H54 (cell line): ENCODE results near the gene MYO1B.

ENCODE experiments used
- DNase-seq: peaks from one replicate; pipeline ENCODE4 v3.0.0; 2011; ENCODE audit warnings: low spot score, mixed read lengths; ENCODE audit not compliant: insufficient read length
- FAIRE-seq: peaks from 3 replicates; lab custom pipeline; 2011; peaks lifted over from hg19 to GRCh38; lab: Jason Lieb, UNC
- POLR2A ChIP-seq: IDR thresholded peaks from 2 replicates; pipeline ENCODE4 v1.6.1; 2011; ENCODE audit warnings: low read depth, mild to moderate bottlenecking, low read length

MYO1B gene

DNA sequence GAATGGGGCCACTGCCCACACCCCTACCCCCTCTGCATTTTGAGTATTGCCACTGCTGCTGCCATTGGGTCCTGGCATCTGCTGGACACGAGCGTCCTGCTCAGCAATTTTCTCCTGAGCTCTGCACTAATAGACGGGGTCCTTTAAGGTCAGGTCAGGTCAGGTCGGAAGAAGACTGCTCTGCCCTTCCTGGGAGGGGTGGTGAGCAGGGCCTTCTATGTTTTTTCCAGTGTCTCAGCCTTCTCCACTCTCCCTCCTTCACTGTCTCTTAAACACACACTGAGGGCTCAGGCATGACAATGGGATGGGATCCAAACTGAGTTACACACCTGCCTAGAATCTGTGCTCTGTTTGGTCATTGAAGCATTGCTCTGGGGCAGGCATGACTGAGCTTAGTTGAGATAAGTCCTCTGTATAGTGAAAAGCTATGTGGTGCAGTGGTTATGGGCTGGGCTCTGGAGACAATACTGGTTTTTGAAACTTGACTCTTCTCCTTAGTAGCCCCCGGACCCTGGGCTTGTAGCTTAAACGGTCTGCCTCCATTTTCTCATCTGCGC is 10.6 kb downstream of the MYO1B start:
- FAIRE-seq = no peak
- no peak for TF ChIP-seq POLR2A
- no peak for DNase-seq

DNA sequence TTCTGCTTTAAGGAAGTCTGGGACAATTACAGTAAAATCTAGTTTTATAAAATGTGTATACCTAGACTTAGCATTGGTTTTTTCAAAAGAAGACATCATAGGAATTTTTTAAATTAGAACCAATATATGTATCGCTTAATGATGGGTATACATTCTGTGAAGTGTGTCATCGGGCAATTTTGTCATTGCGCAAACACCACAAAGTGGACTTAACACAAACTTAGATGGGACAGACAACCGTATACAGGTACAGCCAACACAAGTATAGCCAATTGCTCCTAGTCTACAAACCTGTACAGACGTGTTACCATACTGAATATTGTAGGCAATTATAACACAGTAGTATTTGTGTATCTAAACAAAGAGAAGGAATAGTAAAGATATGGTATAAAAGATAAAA is 12.7 kb downstream of the MYO1B start:
- FAIRE-seq (no peak), DNase-seq (no peak)
- no peak for TF ChIP-seq POLR2A

DNA sequence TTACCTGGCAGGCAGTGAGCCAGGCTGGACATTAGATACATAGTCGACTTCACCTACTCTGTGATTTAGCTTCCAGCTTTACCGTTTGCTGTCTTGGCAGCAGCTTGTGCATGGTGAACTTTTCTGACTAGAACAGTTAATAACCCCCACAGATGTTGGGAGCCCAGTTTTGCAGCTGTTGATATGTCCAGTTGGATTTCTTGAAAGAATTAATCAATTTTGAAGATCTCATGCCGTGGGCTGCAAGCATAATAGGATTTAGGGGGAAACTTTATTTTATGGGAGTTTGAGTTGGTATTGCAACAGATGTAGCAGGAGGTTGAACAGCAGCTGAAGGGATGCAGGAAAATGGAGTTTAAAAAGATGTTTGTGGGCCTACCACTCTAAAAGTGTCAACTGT is 13.8 kb downstream of the MYO1B start:
- DNase-seq (no peak), FAIRE-seq (no peak)
- TF ChIP-seq POLR2A = no peak

DNA sequence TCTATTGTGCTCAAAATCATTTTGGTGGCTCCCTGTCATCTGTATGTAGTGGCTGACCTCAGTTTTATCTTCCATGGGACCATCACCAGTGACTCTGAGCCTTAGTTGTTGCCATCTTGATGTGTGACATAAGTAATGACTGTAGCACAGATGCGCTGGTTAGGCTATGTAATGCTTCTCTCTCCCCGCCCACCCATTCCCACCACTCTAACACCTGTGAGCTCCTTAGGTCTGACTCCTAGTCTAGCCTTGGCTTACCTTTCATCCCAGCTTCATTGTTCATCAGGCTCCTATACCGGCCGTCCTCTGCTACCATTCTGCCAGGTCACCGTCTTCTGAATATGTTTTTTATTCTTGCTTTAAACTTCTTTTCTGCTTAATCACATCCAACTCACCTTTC is 17.2 kb downstream of the MYO1B start:
- FAIRE-seq (no peak), DNase-seq (no peak)

DNA sequence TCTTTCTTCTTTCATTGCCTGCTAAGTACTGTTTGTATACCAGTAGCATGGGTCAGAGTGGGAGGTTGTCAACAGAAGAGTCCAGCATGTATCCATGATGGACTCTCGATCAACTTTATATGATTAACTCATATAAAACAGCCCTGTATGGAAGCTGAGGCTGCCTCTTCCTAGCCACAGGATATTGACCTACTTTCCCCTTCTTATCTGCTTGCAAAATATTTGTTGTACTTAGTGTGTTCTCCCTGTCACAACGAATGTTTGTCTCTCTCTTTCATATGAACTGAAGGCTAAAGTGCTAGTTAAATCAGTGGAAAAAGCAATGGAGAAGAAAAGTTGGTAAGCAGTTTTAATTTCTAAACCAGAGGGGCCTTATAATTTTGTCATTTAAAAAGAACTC is 17.8 kb downstream of the MYO1B start:
- DNase-seq (no peak), FAIRE-seq (no peak)
- TF ChIP-seq POLR2A = no peak

More for the DNA sequence above, 17.2 kb downstream of the MYO1B start:
- TF ChIP-seq POLR2A = no peak

DNA sequence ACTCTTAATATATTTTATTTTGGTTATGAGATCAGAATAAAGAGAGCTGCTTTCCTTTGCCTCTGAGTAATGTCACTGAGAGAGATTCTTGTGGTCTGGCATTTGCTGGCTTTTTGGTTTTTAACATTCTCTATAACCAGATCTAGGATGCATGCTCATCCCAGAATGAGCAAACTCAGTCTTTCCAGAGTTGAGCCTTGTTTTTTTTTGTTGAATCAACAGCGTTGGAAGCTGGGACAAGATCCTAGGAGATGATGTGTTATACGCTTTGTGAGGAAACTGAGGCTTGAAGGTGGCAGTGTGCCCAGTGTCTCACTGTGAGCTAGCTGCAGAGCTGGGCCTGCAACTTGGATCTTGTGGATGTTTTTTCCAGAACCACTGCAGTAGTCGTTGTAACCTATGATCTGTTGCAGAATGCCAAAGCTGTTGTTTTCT is 19.5 kb downstream of the MYO1B start:
- no peak for TF ChIP-seq POLR2A
- DNase-seq = peak; percentile 16
- peak; percentile 81 for FAIRE-seq

DNA sequence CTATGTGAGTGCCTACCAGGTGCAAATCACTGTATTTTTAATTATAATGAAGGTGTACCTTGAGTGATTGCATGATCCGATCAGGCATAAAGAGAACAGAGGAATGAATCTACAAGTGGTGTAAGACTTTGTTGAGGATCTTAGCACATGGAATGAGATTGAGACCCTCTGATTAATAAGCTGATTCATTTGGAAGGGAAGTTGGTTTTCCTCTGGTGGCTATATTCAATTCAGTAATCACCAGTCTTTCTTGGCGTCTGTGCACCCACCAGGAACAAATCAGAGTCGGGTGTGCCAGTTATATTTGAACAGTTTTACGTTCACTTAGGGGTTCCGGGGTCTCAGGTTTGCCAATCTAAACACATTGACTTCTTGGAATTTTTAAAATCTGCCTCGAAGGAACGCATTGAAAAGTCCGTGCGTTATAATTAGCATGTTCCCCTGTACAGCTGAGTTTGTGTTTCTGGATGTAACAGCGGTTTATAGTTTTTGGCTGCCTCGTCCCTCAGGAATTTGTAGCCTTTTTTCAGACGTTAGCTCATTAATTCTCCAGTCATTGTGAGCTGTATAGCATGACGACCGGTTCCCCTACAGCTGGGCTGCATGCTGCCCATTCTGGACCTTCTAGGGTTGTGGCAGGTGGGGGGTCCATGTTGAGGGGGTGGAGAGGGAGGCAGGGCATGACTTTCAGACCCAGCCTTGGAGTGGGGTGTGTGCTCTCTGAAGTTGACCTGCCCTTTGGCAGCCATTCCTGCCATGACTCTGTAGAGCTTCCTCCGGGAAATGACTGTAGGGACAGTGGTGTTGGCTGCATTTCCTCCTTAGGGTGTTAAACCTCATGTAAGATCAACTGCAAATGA is 20.3 kb downstream of the MYO1B start:
- DNase-seq (no peak), FAIRE-seq (no peak)
- no peak for TF ChIP-seq POLR2A

DNA sequence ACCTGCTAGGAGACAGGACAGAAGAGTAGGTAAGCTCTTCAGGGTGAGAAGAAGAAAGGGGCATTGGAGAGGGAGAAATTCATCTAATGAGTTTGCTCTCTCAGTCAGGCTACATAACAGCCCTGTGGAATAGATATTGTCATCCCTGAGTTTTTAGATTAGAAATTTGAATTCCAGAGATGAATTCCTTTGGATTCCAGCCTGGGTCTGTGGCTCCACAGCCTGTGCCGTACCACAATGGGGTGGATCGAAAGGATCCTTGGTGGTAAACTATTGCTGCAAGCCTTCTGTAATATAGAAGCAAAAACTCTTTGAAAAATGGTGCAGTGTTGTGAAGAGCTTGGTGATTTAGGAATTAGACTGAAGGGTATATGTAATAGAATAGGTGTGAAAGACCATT is 21.0 kb downstream of the MYO1B start:
- DNase-seq (no peak), FAIRE-seq (no peak)
- TF ChIP-seq POLR2A = no peak

DNA sequence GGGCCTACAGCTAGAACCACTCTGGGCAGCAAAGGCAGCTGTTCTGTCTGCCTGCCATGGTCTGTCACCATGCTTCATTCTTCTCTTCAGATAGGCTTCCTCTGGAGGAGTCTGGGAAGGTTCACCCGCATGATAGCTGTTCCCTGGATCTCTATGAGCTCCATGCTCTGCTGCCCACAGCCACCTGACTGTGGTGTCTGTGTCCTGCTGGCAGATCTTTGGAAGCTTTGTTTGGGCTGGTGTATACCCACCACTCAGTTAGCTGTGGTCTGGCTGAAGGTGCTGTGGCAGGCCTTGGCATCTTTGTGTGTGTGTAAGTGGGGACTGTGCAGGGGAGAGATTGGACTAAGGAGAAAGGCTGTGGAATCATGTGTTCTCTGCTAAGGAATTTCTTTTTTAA is 23.4 kb downstream of the MYO1B start:
- TF ChIP-seq POLR2A = no peak
- FAIRE-seq (no peak), DNase-seq (no peak)

DNA sequence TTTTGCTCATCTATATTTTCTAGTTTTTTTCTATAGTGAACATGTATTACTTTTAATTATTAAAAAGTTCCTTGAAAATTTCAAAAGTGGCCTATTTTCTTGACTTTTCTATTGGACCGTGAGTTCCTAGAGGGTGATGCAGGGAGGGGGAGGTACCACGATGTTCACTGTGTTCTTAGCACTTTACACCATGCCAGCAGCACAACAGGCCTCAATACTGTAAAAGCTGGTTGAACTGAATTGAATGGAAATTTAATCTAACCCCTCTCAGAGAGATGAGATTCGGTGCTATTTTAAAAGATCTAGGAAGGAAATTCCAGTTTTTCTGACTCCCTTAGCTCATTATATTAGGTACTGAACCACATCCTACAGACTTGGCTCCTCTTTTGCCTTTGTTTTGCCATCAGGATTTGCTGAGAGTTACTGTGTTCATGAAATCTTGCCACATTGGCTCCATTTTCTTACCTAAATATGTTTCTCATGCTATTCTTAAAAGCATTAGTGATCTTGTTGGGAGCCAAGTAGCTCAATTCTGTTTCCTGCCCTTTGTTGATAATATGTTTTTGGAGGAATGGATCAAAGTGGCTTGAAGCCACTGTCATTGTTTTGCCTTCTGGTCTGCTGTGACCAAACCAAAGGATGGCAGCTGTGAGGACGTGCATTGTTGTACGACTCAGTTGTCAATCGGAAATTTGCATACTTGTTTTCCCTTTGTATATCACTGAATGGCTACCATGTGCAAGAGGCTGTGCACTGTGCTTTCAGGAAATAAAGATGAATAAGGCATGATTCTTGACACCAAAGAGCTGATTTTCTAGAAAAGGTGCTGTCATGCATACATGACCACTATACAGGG is 25.3 kb downstream of the MYO1B start:
- FAIRE-seq (no peak), DNase-seq (no peak)
- no peak for TF ChIP-seq POLR2A

DNA sequence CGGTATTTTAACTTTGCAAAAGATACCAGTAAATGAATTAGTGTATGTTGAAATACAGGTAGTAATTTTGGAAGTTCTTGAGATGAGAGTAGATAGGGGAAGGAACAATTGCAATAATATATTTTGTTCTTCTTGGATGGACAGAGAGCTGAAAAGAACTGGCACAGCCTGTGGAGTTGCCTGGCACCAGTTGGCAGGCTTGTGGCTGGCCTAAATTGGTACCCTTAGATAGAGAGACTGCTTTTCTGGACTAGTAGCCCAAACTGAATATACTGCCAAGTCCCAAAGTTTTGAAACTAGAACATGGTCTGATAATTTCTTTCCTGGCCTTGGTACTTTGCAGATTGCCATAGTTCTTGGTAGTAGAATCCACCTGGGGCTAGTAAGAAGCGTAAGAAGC is 26.9 kb downstream of the MYO1B start:
- no peak for TF ChIP-seq POLR2A
- DNase-seq (no peak), FAIRE-seq (no peak)

DNA sequence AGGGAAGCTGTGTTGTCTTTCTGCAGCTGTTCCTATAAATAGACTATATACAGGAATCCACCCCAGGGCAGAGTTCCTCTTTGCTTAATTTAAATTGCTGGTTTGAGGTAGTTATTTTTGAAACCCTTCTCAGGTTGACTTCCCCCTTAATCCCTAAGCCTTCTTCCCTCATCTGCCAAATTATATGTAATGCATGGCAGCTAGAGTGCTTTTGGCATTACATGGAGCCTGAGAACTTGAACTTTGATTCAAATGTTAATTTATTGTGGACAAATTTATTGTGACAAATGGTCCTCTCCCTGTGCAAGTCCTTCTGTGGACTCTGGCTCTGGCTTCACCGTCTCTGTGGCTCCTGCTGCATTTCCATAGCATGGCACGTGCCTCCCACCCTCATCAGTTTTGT is 29.2 kb downstream of the MYO1B start:
- no peak for DNase-seq
- no peak for FAIRE-seq
- no peak for TF ChIP-seq POLR2A

DNA sequence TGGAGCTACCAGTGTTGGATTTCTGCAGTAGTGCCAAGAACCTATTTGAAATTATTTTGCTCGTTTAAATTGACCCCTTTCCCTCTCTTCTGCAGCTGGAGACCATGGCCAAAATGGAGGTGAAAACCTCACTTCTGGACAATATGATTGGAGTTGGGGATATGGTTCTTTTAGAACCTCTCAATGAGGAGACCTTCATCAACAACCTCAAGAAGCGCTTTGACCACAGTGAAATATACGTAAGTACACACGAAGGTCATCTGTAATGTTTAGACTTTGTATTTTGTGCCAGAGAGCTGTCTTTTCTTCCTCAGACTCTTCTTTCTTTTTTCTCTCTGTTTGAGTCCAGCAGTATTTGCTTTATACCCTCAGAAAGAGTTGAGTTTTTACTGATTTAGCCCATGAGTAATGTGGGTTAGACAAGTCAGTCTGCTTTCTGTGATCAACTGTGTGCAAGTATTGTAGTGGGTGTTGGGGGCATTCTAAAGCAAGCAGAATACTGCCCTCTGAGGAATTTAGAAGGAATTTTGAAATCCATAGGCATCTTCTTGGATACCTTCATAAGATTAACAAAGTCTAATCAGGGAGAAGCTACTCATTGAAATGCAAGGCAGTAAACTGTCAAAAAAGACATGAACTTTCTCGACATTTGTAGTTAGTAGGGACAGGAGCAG is 31.7 kb downstream of the MYO1B start:
- no peak for TF ChIP-seq POLR2A
- FAIRE-seq = no peak
- DNase-seq = no peak
